ENCODE data around the gene VWA5B1.

The VWA5B1 gene

GRCh38 chr1:20351911-20352701, 61.4 kb downstream of the VWA5B1 start:
- DNase-seq, result no peak

GRCh38 chr1:20353836-20354235, 63.2 kb downstream of the VWA5B1 start:
- DNase-seq, result no peak

GRCh38 chr1:20354610-20355009, 63.9 kb downstream of the VWA5B1 start:
- no peak for DNase-seq

- no peak for DNase-seq
Observed at GRCh38 chr1:20355101-20355827, 64.6 kb downstream of the VWA5B1 start.

GRCh38 chr1:20355828-20356735, 65.4 kb downstream of the VWA5B1 start:
- peak; percentile 18 for DNase-seq

GRCh38 chr1:20356850-20357459, 66.3 kb downstream of the VWA5B1 start:
- DNase-seq, result no peak

- DNase-seq, result no peak
Observed at GRCh38 chr1:20357796-20358195, 67.1 kb downstream of the VWA5B1 start.

GRCh38 chr1:20358761-20359263, 68.1 kb downstream of the VWA5B1 start:
- DNase-seq, result no peak

GRCh38 chr1:20359451-20360330, 69.0 kb downstream of the VWA5B1 start:
- DNase-seq, result peak; percentile 88

- DNase-seq, result no peak
Observed at GRCh38 chr1:20361401-20361800, 70.7 kb downstream of the VWA5B1 start.

- peak; percentile 51 for DNase-seq
Observed at GRCh38 chr1:20361805-20362381, 71.2 kb downstream of the VWA5B1 start.

- no peak for DNase-seq
Observed at GRCh38 chr1:20362856-20363255, 72.2 kb downstream of the VWA5B1 start.

- DNase-seq, result no peak
Observed at GRCh38 chr1:20365421-20366055, 74.9 kb downstream of the VWA5B1 start.

GRCh38 chr1:20366056-20366462, 75.4 kb downstream of the VWA5B1 start:
- no peak for DNase-seq

- DNase-seq, result no peak
Observed at GRCh38 chr1:20366463-20367115, 75.9 kb downstream of the VWA5B1 start.

- DNase-seq, result peak; percentile 18
Observed at GRCh38 chr1:20367116-20367585, 76.5 kb downstream of the VWA5B1 start.

- no peak for DNase-seq
Observed at GRCh38 chr1:20367626-20368025, 77.0 kb downstream of the VWA5B1 start.

- no peak for DNase-seq
Observed at GRCh38 chr1:20368866-20369470, 78.3 kb downstream of the VWA5B1 start.

- DNase-seq, result no peak
Observed at GRCh38 chr1:20370698-20371097, 80.0 kb downstream of the VWA5B1 start.
